Measurements from ENCODE around the gene LRP5.

LRP5 gene

GRCh38 chr11:68460741-68461574 lies 148.6 kb downstream of the LRP5 start, which contains the start of gene PPP6R3:
Gene PPP6R3 (plus strand): TSS chr11:68460752. CDS start chr11:68537665, 76,913 bp downstream.
- H2AFZ ChIP-seq (ENCODE audit: low read length) = peak within 1 kb of the TSS; percentile 94
- peaks cover 27% of the 10 kb centered on the region for H3K4me1 ChIP-seq (ENCODE audit: insufficient read depth, low read length, poor library complexity, severe bottlenecking)
- H3K9me2 ChIP-seq (replicated peaks; ENCODE audit: low read depth, low read length) = no peaks in the 10 kb centered on the region
- H3F3A ChIP-seq (ENCODE audit: low read depth) = no peaks in the 10 kb centered on the region
- H3K79me2 ChIP-seq (ENCODE audit: insufficient read depth, low read length) = peaks cover 54% of the 10 kb centered on the region
- no peaks in the 10 kb centered on the region for H3K9me3 ChIP-seq (ENCODE audit: insufficient read depth, low read depth, low read length)
- peak within 1 kb of the TSS; percentile 95 for H3K4me3 ChIP-seq (ENCODE audit: low read length, poor library complexity, severe bottlenecking)
- H3K27me3 ChIP-seq (ENCODE audit: insufficient read depth, low read length, poor library complexity, severe bottlenecking) = no peaks in the 10 kb centered on the region
- TF ChIP-seq, protein P1, sequence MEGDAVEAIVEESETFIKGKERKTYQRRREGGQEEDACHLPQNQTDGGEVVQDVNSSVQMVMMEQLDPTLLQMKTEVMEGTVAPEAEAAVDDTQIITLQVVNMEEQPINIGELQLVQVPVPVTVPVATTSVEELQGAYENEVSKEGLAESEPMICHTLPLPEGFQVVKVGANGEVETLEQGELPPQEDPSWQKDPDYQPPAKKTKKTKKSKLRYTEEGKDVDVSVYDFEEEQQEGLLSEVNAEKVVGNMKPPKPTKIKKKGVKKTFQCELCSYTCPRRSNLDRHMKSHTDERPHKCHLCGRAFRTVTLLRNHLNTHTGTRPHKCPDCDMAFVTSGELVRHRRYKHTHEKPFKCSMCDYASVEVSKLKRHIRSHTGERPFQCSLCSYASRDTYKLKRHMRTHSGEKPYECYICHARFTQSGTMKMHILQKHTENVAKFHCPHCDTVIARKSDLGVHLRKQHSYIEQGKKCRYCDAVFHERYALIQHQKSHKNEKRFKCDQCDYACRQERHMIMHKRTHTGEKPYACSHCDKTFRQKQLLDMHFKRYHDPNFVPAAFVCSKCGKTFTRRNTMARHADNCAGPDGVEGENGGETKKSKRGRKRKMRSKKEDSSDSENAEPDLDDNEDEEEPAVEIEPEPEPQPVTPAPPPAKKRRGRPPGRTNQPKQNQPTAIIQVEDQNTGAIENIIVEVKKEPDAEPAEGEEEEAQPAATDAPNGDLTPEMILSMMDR (conservative IDR thresholded peaks at IDR 0.05; ENCODE audit: low read length) = no peak
- TF ChIP-seq EZH2phosphoT487 (IDR thresholded peaks at IDR 0.05; ENCODE audit: borderline replicate concordance) = no peak
- peak within 1 kb of the TSS; percentile 81 for H3K9ac ChIP-seq (ENCODE audit: low read depth, low read length, poor library complexity, severe bottlenecking)
- peaks cover 50% of the 10 kb centered on the region for H4K20me1 ChIP-seq (ENCODE audit: insufficient read depth, low read length, poor library complexity, severe bottlenecking)
- H3K36me3 ChIP-seq (ENCODE audit: insufficient read depth, low read length) = no peaks in the 10 kb centered on the region
- H3K4me2 ChIP-seq (ENCODE audit: low read depth, low read length, poor library complexity, severe bottlenecking) = peak within 1 kb of the TSS; percentile 84

- H3K4me1 ChIP-seq (ENCODE audit: insufficient read depth, low read length, poor library complexity, severe bottlenecking) = peaks cover 29% of the 10 kb centered on the region
- no peaks in the 10 kb centered on the region for H3K9me2 ChIP-seq (replicated peaks; ENCODE audit: low read depth, low read length)
- H3K27me3 ChIP-seq (ENCODE audit: insufficient read depth, low read length, poor library complexity, severe bottlenecking) = no peaks in the 10 kb centered on the region
- no peaks in the 10 kb centered on the region for H3K36me3 ChIP-seq (ENCODE audit: insufficient read depth, low read length)
- H3K9ac ChIP-seq (ENCODE audit: low read depth, low read length, poor library complexity, severe bottlenecking) = peak overlapping the region; percentile 81
- peak overlapping the region; percentile 83 for H3K4me2 ChIP-seq (ENCODE audit: low read depth, low read length, poor library complexity, severe bottlenecking)
- no peaks in the 10 kb centered on the region for H3K9me3 ChIP-seq (ENCODE audit: insufficient read depth, low read depth, low read length)
- H3F3A ChIP-seq (ENCODE audit: low read depth) = no peaks in the 10 kb centered on the region
- TF ChIP-seq, protein P1 (conservative IDR thresholded peaks at IDR 0.05; ENCODE audit: low read length) = no peak
- no peak for TF ChIP-seq EZH2phosphoT487 (IDR thresholded peaks at IDR 0.05; ENCODE audit: borderline replicate concordance)
- H3K4me3 ChIP-seq (ENCODE audit: low read length, poor library complexity, severe bottlenecking) = peak overlapping the region; percentile 95
- peaks cover 56% of the 10 kb centered on the region for H4K20me1 ChIP-seq (ENCODE audit: insufficient read depth, low read length, poor library complexity, severe bottlenecking)
- H2AFZ ChIP-seq (ENCODE audit: low read length) = no peak overlapping the region
- peaks cover 60% of the 10 kb centered on the region for H3K79me2 ChIP-seq (ENCODE audit: insufficient read depth, low read length)
Observed at GRCh38 chr11:68461575-68461917, 149.2 kb downstream of the LRP5 start.

DNA sequence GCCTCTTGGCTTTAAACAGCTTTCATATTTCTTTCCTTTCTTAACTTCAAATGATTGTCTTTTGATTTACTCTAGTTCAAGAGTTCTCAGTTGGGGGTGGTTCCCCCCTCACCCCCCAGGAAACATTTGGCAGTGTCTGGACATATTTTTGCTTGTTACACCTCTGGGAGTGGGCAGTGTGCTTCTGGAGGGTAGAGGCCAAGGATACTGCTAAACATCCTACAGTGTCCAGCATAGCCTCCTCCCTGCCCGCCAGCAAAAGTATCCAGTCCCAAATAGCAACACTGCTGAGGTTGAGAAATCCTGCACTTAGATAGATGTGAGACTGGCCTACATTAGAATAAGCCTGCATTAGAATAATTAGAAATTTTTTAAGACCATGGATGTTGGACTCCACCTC lies 151.3 kb downstream of the LRP5 start:
- Histone ChIP-seq H3K4me2 (ENCODE audit: low read depth, low read length, poor library complexity, severe bottlenecking) (peak overlapping the region; percentile 83), H3F3A (ENCODE audit: low read depth) (no peaks in the 10 kb centered on the region), H3K9ac (ENCODE audit: low read depth, low read length, poor library complexity, severe bottlenecking) (peak overlapping the region; percentile 81)

More for the DNA sequence above, 151.3 kb downstream of the LRP5 start:
- peaks cover 4% of the 10 kb centered on the region; the same call in 1 of the 2 replicates for H3K36me3 ChIP-seq (ENCODE audit: insufficient read depth, low read length)
- no peaks in the 10 kb centered on the region for H3K27me3 ChIP-seq (ENCODE audit: insufficient read depth, low read length, poor library complexity, severe bottlenecking)
- peak overlapping the region; percentile 95 for H3K4me3 ChIP-seq (ENCODE audit: low read length, poor library complexity, severe bottlenecking)
- H3K9me2 ChIP-seq (replicated peaks; ENCODE audit: low read depth, low read length) = no peaks in the 10 kb centered on the region
- no peak for TF ChIP-seq EZH2phosphoT487 (IDR thresholded peaks at IDR 0.05; ENCODE audit: borderline replicate concordance)
- TF ChIP-seq, protein P1 (conservative IDR thresholded peaks at IDR 0.05; ENCODE audit: low read length) = no peak
- H3K4me1 ChIP-seq (ENCODE audit: insufficient read depth, low read length, poor library complexity, severe bottlenecking) = peaks cover 41% of the 10 kb centered on the region
- H2AFZ ChIP-seq (ENCODE audit: low read length) = no peak overlapping the region
- no peaks in the 10 kb centered on the region for H3K9me3 ChIP-seq (ENCODE audit: insufficient read depth, low read depth, low read length)
- H4K20me1 ChIP-seq (ENCODE audit: insufficient read depth, low read length, poor library complexity, severe bottlenecking) = peaks cover 76% of the 10 kb centered on the region
- peaks cover 81% of the 10 kb centered on the region for H3K79me2 ChIP-seq (ENCODE audit: insufficient read depth, low read length)

Data from Loucy (cell line).